ENCODE results near the gene TCEA2. TPM values are rescaled to one million over a fixed set of nuclear protein-coding genes. Genes with fewer than 3 reads are reported as not detected.

The TCEA2 gene
- total and polyA plus RNA-seq, 2 of the 13 experiments (the other 11 are each of a cell fraction or from before 2014, with no cell fraction given), result 28.1 to 33.7 TPM

DNA sequence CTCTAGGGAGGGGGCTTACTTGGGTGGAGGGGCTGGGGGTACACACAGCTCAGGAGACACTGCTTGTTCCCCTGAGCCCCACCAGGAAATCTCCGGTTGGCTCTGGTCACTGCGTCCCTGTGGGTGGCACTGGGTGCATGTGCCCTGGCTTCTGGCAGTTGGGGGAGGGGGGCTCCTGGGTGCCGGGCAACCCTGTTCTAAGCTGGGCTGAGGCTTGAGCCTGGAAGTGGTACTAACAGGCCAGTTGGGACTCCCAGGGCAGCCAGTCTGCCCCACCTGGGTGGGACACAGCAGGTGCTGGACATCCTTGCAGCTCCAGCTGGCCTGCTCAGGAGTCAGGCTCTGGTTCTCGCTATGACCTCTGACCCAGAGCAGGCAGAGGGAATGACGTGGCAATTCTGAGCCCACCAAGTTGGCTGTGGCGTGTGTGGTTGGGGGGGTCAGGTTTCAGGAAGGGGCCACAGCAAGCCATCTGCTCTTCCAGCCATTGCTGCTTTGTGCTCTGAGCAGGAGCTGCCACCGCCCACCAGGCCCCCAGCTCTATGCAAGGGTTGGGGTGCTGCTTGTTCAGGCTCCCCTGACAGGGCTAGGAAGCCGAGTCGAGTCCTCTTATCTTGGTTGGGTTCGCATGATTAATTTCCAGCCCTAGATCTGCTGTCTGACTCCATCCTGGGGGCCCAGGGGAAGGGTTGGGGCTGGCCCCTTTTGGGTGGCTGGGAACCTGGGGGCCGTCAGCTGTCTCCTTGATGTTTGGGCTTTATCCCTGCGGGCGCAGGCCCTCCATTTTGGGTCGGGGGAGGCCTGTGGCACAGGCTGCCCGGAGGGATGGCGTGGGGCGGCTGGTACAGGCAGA, 26.4 kb upstream of the TCEA2 start (continued):
- TF ChIP-seq SMARCE1 (IDR thresholded peaks at IDR 0.05; ENCODE audit: borderline replicate concordance) (no peak), REPIN1 (CRISPR knock-in tag; IDR thresholded peaks at IDR 0.05; ENCODE audit: borderline replicate concordance, low read depth) (no peak), LCORL (IDR thresholded peaks at IDR 0.05) (no peak), LCORL (CRISPR knock-in tag; IDR thresholded peaks at IDR 0.05) (0 out of 2 replicates have a peak, but pooled peaks have one; percentile 35), FOXO1 (CRISPR knock-in tag; IDR thresholded peaks at IDR 0.05) (peak; percentile 18; the same call in 1 of the 2 replicates), ZNF766 (CRISPR knock-in tag; IDR thresholded peaks at IDR 0.05; ENCODE audit: borderline replicate concordance) (no peak), ZNF382 (CRISPR knock-in tag; IDR thresholded peaks at IDR 0.05; ENCODE audit: borderline replicate concordance) (no peak), CCAR2 (optimal IDR thresholded peaks at IDR 0.05; ENCODE audit: low read depth, low read length) (peak; percentile 79), BRCA1 (CRISPR knock-in tag; IDR thresholded peaks at IDR 0.05) (no peak), ZNF776 (CRISPR knock-in tag; IDR thresholded peaks at IDR 0.05) (peak; percentile 94; the same call in 1 of the 2 replicates), BORCS8-MEF2B (CRISPR knock-in tag; IDR thresholded peaks at IDR 0.05) (no peak), ZNF674 (CRISPR knock-in tag; IDR thresholded peaks at IDR 0.05; ENCODE audit: low read depth) (no peak), KDM5A (IDR thresholded peaks at IDR 0.05; ENCODE audit: borderline replicate concordance, low read length) (0 out of 2 replicates have a peak, but pooled peaks have one; percentile 52), ZFX (CRISPR knock-in tag; IDR thresholded peaks at IDR 0.05; ENCODE audit: low read depth) (peak; percentile 11; the same call in 1 of the 2 replicates), RXRA (CRISPR knock-in tag; IDR thresholded peaks at IDR 0.05) (no peak; the same call in 1 of the 2 replicates), HOXA9 (CRISPR knock-in tag; IDR thresholded peaks at IDR 0.05; ENCODE audit: borderline replicate concordance) (no peak), ZNF839 (CRISPR knock-in tag; IDR thresholded peaks at IDR 0.05; ENCODE audit: borderline replicate concordance) (no peak), HMG20A (CRISPR knock-in tag; IDR thresholded peaks at IDR 0.05; ENCODE audit: borderline replicate concordance) (no peak)
- TF ChIP-seq, protein P1, sequence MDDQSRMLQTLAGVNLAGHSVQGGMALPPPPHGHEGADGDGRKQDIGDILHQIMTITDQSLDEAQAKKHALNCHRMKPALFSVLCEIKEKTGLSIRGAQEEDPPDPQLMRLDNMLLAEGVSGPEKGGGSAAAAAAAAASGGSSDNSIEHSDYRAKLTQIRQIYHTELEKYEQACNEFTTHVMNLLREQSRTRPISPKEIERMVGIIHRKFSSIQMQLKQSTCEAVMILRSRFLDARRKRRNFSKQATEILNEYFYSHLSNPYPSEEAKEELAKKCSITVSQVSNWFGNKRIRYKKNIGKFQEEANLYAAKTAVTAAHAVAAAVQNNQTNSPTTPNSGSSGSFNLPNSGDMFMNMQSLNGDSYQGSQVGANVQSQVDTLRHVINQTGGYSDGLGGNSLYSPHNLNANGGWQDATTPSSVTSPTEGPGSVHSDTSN (CRISPR knock-in tag; IDR thresholded peaks at IDR 0.05; ENCODE audit: borderline replicate concordance), result no peak
- TF ChIP-seq, protein P2, sequence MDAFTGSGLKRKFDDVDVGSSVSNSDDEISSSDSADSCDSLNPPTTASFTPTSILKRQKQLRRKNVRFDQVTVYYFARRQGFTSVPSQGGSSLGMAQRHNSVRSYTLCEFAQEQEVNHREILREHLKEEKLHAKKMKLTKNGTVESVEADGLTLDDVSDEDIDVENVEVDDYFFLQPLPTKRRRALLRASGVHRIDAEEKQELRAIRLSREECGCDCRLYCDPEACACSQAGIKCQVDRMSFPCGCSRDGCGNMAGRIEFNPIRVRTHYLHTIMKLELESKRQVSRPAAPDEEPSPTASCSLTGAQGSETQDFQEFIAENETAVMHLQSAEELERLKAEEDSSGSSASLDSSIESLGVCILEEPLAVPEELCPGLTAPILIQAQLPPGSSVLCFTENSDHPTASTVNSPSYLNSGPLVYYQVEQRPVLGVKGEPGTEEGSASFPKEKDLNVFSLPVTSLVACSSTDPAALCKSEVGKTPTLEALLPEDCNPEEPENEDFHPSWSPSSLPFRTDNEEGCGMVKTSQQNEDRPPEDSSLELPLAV (CRISPR knock-in tag; conservative IDR thresholded peaks at IDR 0.05; ENCODE audit: low read depth), result no peak
- TF ChIP-seq, protein P3, sequence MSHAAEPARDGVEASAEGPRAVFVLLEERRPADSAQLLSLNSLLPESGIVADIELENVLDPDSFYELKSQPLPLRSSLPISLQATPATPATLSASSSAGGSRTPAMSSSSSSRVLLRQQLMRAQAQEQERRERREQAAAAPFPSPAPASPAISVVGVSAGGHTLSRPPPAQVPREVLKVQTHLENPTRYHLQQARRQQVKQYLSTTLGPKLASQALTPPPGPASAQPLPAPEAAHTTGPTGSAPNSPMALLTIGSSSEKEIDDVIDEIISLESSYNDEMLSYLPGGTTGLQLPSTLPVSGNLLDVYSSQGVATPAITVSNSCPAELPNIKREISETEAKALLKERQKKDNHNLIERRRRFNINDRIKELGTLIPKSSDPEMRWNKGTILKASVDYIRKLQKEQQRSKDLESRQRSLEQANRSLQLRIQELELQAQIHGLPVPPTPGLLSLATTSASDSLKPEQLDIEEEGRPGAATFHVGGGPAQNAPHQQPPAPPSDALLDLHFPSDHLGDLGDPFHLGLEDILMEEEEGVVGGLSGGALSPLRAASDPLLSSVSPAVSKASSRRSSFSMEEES (CRISPR knock-in tag; IDR thresholded peaks at IDR 0.05), result no peak
- TF ChIP-seq, protein P4, sequence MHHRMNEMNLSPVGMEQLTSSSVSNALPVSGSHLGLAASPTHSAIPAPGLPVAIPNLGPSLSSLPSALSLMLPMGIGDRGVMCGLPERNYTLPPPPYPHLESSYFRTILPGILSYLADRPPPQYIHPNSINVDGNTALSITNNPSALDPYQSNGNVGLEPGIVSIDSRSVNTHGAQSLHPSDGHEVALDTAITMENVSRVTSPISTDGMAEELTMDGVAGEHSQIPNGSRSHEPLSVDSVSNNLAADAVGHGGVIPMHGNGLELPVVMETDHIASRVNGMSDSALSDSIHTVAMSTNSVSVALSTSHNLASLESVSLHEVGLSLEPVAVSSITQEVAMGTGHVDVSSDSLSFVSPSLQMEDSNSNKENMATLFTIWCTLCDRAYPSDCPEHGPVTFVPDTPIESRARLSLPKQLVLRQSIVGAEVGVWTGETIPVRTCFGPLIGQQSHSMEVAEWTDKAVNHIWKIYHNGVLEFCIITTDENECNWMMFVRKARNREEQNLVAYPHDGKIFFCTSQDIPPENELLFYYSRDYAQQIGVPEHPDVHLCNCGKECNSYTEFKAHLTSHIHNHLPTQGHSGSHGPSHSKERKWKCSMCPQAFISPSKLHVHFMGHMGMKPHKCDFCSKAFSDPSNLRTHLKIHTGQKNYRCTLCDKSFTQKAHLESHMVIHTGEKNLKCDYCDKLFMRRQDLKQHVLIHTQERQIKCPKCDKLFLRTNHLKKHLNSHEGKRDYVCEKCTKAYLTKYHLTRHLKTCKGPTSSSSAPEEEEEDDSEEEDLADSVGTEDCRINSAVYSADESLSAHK (CRISPR knock-in tag; IDR thresholded peaks at IDR 0.05; ENCODE audit: borderline replicate concordance), result peak; percentile 28; the same call in 1 of the 2 replicates
